Stimulated activated CD4-positive, alpha-beta T cell treated with anti-CD3 and anti-CD28 coated beads, Interleukin-1b, Interleukin-23, amount 100 ng/mL, for 48 hours (primary cell): ENCODE data around the gene SMAD6.
"Not testable (repeated sequence)": the region's sequence is repeated elsewhere in the genome, so short reads cannot be mapped to it uniquely, and the experiment has no call there.

ENCODE experiments used
- DNase-seq: peaks from one replicate; pipeline ENCODE4 v3.0.0-alpha.2; 2020

SMAD6 gene

DNA sequence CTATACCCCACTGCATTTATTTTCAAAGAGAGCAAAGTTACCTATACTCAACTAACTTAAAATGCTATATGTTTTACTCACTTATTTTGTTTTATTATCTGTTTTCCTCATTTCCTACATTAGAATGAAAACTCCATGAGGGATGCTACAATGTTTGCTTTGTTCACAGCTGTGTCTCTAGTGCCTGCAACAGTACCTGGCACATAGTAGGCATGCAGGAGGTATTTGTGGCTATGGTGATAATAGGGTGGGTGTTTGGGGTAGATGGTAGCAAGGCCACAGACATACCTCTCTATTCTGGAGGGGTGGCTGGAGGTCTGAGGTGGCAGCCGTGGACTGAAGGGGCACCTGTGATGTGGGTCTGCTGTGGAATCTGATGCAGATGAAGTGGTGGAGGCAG is 24.7 kb upstream of the SMAD6 start:
- no peak for DNase-seq

DNA sequence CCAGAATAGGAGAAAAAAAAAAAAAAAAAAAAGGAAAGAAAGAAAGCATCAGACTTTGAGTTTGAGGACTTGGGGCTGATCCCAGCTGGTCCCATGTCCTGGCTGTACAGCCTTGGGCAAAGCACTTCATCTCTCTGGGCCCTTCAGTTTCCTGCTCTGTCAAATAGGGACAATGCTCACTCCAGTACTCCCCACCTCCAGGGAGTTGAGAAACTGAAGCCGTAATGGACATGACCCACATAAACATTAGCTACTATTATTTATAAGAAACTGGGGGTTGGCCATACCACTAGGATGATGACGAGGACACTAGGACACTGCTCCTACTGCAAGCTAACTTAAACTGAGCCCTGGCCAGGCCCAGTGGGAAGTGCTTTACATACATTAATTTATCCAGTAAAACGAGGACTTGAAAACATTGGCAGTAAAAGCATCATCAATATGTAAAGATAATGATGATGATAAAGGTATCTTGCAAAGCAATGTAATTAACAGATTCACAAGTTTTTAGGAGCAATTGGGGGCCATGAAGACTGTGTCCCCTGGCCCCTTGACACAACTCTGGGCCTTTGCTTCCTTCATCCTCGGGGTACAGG is 22.9 kb upstream of the SMAD6 start:
- DNase-seq = no peak

DNA sequence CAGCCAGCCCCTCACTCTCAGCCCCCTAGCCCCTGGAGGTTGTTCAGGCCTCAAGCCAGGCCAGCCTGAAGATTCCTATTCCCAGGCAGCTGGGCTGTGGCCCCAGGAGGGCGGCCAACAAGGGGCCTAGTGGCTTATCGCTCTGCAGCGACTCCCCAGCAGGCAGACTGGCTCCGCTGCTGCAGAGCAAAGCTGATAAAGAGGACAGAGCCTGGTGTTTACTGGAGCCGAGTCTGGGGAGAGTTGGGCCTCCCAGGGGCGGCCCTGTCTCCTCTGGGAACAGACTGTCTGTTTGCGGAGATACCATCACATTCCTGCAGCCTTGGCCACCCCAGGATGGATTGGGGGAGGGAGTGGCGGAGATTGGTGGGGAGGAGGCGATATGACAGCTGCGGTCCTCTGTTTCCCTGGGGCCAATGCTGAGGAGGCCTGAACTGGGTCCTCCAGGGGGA is 22.4 kb upstream of the SMAD6 start:
- DNase-seq = no peak

DNA sequence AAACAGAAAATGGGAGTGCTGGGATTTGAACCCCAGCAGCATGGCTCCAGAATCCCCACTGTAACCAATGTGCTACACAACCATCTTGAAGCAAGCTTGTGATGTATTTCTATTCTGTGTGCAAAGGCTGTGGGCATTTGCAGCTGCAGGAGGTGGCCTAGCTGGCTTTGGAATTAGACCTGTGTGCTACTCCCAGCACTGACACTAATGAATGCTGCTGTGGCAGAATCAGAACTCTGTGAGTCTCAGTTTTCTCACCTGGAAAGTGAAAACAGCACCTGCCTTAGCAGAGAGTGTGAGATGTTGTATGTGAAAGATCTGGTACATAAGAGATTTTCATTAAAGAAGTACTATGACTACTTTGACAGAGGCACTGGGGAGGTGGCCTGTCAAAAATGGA is 21.5 kb upstream of the SMAD6 start:
- DNase-seq = no peak

DNA sequence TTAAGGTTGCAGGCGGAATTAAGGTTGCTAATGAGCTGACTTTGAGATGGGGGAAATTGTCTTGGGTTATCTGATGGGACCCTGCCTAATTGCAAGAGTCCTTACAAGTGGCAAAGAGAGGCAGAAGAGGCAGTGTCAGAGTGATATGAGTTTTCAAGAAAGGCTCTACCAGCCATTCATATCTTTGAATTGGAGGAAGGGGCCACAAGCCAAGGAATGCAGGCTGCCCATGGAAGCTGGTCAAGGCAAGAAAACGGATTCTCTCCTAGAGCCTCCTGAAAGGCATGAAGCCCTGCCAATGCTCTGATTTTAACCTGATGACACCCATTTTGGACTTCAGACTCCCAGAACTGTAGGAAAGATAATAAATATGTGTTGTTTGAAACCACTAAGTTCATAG is 20.6 kb upstream of the SMAD6 start:
- no peak for DNase-seq

DNA sequence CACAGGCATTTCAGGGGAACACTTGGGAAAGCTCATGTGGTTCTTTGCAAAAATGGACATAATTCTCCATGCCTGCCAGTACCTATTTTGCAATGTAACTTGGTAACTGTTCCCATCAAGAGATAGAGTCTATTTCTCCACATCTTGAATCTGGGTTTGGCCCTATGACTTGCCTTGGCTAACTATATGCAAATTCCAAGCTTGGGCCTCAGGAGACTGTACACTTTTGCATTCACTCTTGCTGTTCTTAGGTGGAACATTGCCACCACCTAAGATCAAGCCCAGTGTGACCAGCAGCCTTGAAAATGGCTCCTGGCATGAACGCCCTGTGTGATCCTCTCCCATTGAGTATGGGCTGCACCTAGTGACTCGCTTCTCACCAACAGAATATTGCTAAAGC is 19.8 kb upstream of the SMAD6 start:
- DNase-seq = no peak

DNA sequence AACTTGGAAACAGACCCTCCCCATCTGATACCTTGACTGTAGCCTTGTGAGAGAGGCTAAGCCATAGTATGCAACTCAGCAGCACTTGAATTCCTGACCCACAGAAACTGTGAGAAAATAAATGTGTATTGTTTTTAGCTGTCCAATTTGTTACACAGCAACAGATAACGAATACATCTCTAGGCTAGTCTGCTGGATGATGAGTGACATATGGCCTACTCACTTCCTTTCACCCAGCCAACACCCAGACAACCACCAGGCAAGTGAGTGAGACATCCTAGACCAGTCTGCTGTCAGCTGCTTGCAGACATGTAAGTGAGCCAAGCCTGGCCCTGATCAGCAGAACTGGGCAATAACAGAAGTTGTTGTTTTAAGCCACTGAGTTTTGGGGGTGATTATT is 19.2 kb upstream of the SMAD6 start:
- no peak for DNase-seq

DNA sequence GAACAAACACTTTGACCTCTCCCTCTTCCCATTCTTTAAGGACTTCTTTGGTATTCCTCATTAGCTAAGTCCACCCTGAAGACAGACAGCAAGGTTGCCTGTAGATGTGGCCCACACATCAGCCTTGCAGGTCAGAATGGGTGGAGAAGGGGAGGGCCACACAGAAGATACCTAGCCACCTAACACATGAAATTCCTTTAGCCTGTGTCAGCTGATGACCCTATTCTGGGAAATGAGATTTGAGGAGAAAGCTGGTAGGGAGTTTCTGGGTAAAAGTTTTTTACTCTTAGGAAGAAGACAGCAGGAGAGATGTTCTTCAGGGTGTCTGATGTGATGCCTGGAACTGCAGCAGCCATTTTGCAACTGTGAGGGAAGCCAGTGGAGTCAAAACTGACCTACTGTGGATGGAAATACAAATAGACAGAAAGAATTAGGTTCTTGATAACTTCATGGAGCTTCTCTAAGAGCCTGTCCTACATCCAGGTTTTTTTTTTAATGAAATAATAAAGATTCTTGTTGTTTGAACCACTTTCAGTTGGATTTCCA is 17.8 kb upstream of the SMAD6 start:
- no peak for DNase-seq

DNA sequence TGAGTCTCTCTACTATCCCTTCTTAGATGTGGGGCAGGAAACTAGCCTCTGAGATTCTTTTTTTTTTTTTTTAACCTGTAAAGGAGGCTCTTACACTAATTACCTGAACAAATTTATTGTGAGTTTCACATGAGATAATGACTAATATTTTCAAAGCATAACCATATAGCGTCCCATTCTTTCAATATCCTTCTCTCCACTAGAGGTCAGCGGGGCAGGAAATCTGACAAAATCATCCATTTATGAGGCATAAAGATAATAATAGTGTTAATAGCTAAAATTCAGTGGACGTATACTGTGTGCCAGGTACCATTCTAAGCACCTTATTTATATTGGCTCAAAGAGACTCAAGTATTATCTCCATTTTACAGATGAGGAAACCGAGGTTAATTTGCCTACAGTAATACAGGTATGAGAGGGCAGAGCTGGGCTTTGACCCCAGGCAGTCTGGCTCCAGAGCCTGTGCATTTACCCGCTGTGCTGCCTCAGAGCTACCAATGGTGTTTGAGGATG is 16.3 kb upstream of the SMAD6 start:
- no peak for DNase-seq

DNA sequence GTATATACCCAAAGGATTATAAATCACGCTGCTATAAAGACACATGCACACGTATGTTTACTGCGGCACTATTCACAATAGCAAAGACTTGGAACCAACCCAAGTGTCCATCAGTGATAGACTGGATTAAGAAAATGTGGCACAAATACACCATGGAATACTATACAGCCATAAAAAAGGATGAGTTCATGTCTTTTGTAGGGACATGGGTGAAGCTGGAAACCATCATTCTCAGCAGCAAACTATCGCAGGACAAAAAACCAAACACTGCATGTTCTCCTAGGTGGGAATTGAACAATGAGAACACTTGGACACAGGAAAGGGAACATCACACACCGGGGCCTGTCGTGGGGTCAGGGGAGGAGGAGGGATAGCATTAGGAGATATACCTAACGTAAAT is 11.1 kb upstream of the SMAD6 start:
- not testable (repeated sequence) for DNase-seq

DNA sequence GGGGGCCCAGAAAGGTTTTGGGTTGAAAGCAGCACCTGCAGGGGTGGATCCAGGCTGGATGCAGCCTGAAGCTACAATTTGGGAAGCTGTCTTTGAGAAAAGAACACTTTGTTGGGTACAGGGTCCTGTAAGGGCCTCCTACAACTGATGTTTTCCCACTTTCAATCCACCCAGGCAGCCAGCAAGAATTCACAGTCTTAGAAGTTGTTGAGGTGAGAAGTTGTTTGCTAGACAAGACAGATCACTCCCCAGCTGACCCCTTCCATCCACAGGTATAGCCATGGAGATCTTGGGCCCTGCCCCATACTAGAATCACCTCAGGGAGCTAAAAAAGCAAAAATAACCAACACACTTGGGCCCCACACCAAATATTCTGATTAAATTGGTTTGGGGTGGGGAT is 10.3 kb upstream of the SMAD6 start:
- DNase-seq = no peak

DNA sequence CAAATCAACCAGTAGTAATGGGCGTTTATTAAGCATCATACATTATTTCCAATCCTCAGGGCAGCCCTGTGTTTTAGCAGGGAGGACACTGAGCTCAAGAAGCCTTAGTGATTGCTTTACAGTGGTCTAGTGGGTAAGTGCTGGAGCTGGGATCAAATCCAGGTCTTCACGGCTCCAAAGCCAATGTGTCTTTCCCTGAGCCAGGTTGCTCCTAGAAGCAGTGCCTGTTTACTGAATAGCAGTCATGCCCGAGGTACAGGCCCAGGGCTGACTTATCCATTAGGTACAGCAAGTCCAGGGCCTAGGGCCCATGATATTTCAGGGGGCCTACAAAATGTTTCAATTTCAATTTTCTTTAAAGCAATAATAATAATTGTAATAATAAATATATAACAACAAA is 9.6 kb upstream of the SMAD6 start:
- DNase-seq = no peak

DNA sequence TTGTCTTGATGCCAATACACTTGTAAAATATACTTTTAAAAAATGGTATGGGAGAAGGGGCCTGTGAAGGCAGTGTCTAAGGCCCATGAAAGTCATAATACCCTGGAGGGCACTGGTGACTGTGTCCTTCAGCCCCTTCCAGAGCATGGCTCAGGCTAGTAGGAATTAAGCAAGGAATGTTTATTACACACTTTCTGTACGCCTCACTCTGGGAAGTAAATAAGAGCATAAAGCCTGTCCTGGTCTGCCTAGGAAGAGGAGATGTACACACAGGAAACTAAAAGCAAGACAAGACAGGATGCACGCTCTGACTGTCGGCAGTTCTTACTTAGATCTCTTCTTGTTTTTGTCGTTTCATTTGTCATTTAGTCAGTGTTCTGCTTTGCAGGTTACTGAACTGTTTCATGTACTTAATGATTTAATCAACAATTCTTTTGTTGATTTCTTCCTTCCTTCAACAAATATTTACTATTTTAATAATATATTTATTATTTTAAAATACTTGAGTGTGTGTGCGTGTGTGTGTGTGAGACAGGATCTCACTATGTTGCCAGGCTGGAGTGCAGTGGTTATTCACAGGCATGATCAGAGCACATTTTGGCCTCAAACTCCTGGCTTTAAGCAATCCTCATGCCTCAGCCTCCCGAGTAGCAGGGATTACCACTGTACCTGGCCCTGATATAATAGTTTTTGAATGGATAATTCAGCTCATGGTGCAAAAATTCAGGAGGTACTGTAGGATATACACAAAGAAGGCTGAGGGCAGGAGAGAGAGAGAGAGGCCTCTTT is 9.0 kb upstream of the SMAD6 start:
- DNase-seq = peak; percentile 9

DNA sequence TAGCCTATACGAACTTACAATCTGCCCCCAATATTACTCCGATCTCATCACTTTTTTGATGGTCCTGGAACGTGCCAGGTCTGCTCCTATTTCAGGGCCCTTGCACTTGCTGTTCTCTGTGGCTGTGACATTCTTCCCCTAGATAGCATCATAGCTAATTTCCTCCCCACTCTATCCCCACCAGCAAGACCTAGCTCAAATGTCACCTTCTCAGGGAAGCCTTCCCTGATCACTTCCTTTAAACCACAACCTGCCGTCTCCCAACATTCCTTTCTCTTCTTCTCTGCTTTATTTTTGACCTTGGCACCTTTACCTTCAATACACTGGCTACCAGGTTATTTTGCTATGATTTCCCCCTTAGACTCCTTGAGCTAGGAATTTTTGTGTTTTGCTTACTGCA is 5.3 kb upstream of the SMAD6 start:
- DNase-seq = no peak

DNA sequence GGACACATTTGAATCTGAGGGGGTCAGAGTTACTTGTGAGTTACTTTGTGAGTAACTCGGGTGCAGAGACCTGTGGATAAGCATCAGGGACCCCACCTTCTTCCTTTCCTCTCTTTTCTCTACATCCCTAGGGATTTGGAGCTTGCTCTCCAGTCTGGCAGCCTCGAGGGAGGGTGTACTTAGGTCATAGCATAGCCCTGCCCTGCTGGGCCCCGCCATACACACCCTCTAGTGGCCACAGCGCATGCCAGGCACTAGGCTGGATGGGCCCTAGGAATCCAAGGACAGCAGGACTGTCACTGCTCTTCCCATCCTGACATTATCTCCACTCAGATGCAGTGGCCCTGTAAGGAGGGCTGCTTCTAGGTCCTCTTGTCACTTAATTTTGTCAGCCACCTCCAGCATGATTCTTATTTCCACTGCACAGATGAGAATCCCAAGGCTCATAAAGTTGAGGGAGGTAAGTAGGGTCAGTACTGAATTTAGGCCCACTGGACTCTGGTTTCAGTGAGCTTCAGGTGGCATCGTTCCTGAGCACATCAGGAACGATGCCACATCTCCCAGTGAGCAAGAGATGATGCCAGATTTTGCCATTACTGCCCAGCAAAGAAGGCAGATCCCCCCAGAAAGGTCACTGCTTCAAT is 3.6 kb upstream of the SMAD6 start:
- no peak for DNase-seq

DNA sequence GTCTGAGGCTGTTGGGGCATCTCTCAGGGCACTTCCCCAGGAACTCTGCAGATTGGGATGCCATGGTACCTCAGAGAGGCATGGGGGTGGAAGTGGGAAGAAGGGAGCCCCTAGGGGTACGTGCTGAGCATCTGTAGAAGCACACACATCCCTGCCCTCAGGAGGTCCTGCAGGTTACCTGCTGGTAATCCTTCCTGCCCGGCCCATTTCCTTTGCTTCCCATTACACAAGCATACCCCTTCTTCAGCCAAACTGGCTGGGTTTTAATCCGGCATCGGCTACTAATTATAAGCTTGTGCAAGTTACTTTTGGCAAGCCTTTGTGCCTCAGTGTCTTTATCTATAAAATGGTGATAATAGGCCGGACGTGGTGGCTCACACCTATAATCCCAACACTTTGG is 3.1 kb upstream of the SMAD6 start:
- no peak for DNase-seq

DNA sequence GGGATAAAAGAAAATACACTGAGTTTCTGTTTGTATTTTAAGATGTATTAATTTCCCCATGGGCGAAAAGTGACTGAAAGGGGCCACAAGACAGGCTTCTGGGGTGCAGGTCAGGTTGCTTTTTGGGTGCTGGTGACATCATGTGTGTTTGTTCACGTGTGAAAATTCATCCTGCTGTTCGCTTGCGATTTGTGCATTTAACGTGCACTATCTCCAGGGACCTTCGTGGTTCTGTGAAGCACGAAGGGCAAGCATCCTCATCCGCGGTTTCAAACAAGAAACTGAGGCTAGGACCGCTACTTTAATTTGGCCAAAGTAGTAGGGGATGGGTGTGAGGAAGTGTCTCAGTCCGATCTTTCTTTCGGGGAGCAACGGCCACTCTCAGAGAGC is 1.6 kb upstream of the SMAD6 start:
- DNase-seq = no peak

DNA sequence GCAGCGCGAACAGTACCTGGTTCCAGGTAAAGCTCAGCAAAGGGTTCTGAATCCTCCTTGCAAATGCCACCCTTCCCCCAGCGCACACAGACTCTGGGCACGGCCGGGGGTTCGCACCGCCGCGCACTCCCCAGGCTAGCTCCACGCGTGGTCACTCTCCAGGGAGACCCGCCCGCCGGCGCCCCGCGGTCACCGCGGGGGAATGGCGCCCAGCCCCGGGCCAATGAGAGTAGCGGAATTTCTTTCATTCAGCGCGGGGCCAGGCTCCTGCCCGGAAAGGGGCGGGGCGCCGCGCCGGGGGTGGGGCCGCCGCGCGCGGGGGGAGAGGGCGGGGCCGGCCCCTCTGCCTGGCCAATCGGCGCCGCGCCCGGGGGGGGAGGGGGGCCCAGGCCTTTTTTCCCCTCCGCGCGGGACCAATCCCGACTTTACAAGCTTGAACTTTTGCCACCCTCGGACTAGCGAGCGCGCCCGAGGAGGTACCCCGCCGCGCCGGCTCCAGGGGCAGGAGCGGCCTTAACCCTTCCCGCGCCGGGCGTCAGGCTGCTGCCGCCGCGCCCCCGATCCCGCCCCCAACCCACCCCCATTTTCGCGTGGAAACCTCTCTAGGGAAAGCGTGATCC is 1.1 kb upstream of the SMAD6 start:
- peak; percentile 83 for DNase-seq

DNA sequence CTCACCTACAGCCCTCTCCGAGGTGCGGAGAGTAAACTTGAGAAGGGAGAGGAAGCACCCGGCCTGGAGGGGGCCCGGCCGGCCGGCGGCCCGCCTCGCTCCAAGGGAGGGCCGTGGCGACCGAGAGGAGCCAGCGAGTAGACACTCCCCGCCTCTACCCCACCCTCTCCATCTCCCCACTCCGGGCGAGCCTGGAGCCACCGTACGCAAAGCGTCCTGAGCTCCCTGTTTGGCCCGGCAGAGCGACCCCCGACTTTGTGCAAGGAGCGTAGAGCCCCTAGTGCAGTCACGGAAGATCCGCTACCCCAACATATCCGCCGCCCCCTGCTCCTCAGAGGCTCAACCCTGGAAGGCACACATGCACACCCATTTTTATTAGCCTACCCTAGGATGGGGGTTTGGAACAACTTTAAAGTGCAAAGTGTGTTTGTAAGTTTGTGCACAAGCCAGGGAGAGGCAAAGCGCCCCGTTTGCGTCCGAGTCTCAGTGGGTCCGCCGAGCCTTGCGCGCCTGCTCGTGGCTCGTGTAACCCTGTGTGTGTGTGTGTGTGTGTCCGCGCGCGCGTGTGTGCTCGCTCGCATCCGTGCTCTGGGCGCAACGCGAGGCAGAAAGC is 508 bp upstream of the SMAD6 start:
- peak; percentile 23 for DNase-seq

DNA sequence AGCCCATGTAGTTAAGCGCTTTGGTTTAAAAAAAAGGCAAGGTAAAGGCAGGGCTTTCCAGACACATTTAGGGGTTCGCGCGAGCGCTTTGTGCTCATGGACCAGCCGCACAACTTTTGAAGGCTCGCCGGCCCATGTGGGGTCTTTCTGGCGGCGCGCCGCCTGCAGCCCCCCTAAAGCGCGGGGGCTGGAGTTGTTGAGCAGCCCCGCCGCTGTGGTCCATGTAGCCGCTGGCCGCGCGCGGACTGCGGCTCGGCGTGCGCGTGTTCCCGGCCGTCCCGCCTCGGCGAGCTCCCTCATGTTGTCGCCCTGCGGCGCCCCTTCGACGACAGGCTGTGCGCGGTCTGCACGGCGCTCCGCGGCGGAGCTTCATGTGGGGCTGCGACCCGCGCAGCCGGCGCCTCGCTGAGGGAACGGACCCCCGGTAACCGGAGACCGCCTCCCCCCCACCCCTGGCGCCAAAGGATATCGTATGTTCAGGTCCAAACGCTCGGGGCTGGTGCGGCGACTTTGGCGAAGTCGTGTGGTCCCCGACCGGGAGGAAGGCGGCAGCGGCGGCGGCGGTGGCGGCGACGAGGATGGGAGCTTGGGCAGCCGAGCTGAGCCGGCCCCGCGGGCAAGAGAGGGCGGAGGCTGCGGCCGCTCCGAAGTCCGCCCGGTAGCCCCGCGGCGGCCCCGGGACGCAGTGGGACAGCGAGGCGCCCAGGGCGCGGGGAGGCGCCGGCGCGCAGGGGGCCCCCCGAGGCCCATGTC is 927 bp downstream of the SMAD6 start:
- DNase-seq = peak; percentile 12

DNA sequence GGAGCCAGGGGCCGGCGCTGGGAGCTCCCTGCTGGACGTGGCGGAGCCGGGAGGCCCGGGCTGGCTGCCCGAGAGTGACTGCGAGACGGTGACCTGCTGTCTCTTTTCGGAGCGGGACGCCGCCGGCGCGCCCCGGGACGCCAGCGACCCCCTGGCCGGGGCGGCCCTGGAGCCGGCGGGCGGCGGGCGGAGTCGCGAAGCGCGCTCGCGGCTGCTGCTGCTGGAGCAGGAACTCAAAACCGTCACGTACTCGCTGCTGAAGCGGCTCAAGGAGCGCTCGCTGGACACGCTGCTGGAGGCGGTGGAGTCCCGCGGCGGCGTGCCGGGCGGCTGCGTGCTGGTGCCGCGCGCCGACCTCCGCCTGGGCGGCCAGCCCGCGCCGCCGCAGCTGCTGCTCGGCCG is 1.5 kb downstream of the SMAD6 start:
- no peak for DNase-seq
